GM21576 (cell line): ENCODE data around the gene ACAN.

Source experiments
- ATAC-seq: cut with Tn5 transposase; IDR thresholded peaks from one replicate; pipeline ENCODE4 v1.9.1; 2021; ENCODE audit warnings: mild to moderate bottlenecking, moderate library complexity; ENCODE audit not compliant: unreplicated experiment

ACAN gene

GRCh38 chr15:88803241-88803919, at the start of gene ACAN:
TSS of gene ACAN (plus strand) at chr15:88803436. CDS start at chr15:88836207, 32,771 bp downstream.
- ATAC-seq: no peak

- no peak for ATAC-seq
Measured at GRCh38 chr15:88756521-88756920, 46.7 kb upstream of the ACAN start.

GRCh38 chr15:88756921-88757320, 46.3 kb upstream of the ACAN start:
- no peak for ATAC-seq

- no peak for ATAC-seq
Measured at GRCh38 chr15:88759872-88760271, 43.4 kb upstream of the ACAN start.

- no peak for ATAC-seq
Measured at GRCh38 chr15:88764448-88764847, 38.8 kb upstream of the ACAN start.

GRCh38 chr15:88765212-88765611, 38.0 kb upstream of the ACAN start:
- no peak for ATAC-seq

GRCh38 chr15:88769161-88769971, 33.9 kb upstream of the ACAN start:
- ATAC-seq: no peak

GRCh38 chr15:88775776-88776175, 27.5 kb upstream of the ACAN start:
- ATAC-seq: no peak

- ATAC-seq: no peak
Measured at GRCh38 chr15:88776646-88777045, 26.6 kb upstream of the ACAN start.

GRCh38 chr15:88779944-88780343, 23.3 kb upstream of the ACAN start:
- ATAC-seq: no peak

- ATAC-seq: no peak
Measured at GRCh38 chr15:88782465-88782864, 20.8 kb upstream of the ACAN start.

GRCh38 chr15:88785217-88785616, 18.0 kb upstream of the ACAN start:
- no peak for ATAC-seq

GRCh38 chr15:88788036-88788435, 15.2 kb upstream of the ACAN start:
- no peak for ATAC-seq

GRCh38 chr15:88788816-88789215, 14.4 kb upstream of the ACAN start:
- ATAC-seq: no peak

GRCh38 chr15:88790486-88790885, 12.8 kb upstream of the ACAN start:
- no peak for ATAC-seq

GRCh38 chr15:88791637-88792036, 11.6 kb upstream of the ACAN start:
- no peak for ATAC-seq

GRCh38 chr15:88792342-88793282, 10.6 kb upstream of the ACAN start:
- ATAC-seq: no peak

- no peak for ATAC-seq
Measured at GRCh38 chr15:88794001-88794400, 9.2 kb upstream of the ACAN start.

- no peak for ATAC-seq
Measured at GRCh38 chr15:88797663-88798339, 5.4 kb upstream of the ACAN start.

GRCh38 chr15:88799341-88799740, 3.9 kb upstream of the ACAN start:
- ATAC-seq: no peak

- no peak for ATAC-seq
Measured at GRCh38 chr15:88800026-88800425, 3.2 kb upstream of the ACAN start.
